Gastrocnemius medialis (tissue), 4 donors: ENCODE data around the gene GOLT1B. TPM values are rescaled to one million over a fixed set of nuclear protein-coding genes. Genes with fewer than 3 reads are reported as not detected.
A peak's percentile ranks its signal among the peaks of the same experiment; 100 is the strongest.

Source experiments
- ATAC-seq, 2 donors: fragments of 150-250 bp; one replicate each; pipeline ENCODE4 v1.9.1; 2016
- DNase-seq, 2 donors: peaks; one replicate each; pipeline ENCODE4 v3.0.0-alpha.2; 2019
- H3K27ac ChIP-seq, 4 donors: fragments of 200-600 bp; sonication (generic); 1 replicate in 1 of 4; 2 replicates in 3 of 4; pipeline ENCODE4 v1.5.1; 2016 to 2018; ENCODE audit warnings: mild to moderate bottlenecking in 2 of 4, moderate library complexity in 1 of 4
- H3K27me3 ChIP-seq, 3 donors: fragments of 200-600 bp; sonication (generic) in 2 of 3; 1 replicate in 1 of 3; 2 replicates in 2 of 3; pipeline versions ENCODE4 v1.5.1 to v1.6.0; 2016 to 2019; ENCODE audit warnings: mild to moderate bottlenecking in 1 of 3, moderate library complexity in 1 of 3
- H3K36me3 ChIP-seq, 2 donors: fragments of 200-600 bp; sonication (generic) in 1 of 2; one replicate each; pipeline ENCODE4 v1.5.1; 2017 to 2018
- H3K4me1 ChIP-seq, 2 donors: fragments of 200-600 bp; sonication (generic) in 1 of 2; one replicate each; pipeline ENCODE4 v1.5.1; 2016 to 2017; ENCODE audit warnings: mild to moderate bottlenecking in 2 of 2
- H3K4me3 ChIP-seq, 4 donors: fragments of 200-600 bp; sonication (generic) in 3 of 4; 1 replicate in 1 of 4; 2 replicates in 3 of 4; pipeline ENCODE4 v1.5.1; 2016 to 2019; ENCODE audit warnings: mild to moderate bottlenecking in 2 of 4
- H3K9me3 ChIP-seq, 3 donors: fragments of 200-600 bp; sonication (generic) in 2 of 3; 1 replicate in 1 of 3; 2 replicates in 2 of 3; pipeline ENCODE4 v1.5.1; 2016 to 2019
- CTCF ChIP-seq, 5 experiments: fragments of 450-650 bp in 3 of 5; fragments of 200-600 bp in 2 of 5; sonication (generic) in 2 of 5; IDR thresholded peaks in 4 of 5; conservative IDR thresholded peaks in 1 of 5; 1 replicate in 4 of 5; 2 replicates in 1 of 5; pipeline ENCODE4 v1.5.1; 2016 to 2019; ENCODE audit warnings: antibody characterized with exemption in 5 of 5, mild to moderate bottlenecking in 3 of 5, moderate library complexity in 3 of 5
- POLR2A ChIP-seq, 2 donors: fragments of 450-650 bp; IDR thresholded peaks; one replicate each; pipeline ENCODE4 v1.6.1; 2017; ENCODE audit warnings: antibody characterized with exemption in 2 of 2, mild to moderate bottlenecking in 2 of 2, moderate library complexity in 2 of 2
- in situ Hi-C, 4 donors: fragments of 200-750 bp; cut with MboI; loops; one replicate each; pipeline versions ENCODE4 v1.15.0 to v1.8.0; 2017; ENCODE audit warnings: low sequenced_read_pairs in 4 of 4
- intact Hi-C: fragments of 100-400 bp; cut with DNase I; formaldehyde crosslinking; loops from one replicate; pipeline ENCODE4 v1.15.1; 2023; ENCODE audit warnings: low total_unique reads
- total RNA-seq, 4 donors: library from RNA; depleted of rRNA; stranded (reverse); fragments of >200 nt; gene quantifications; one replicate each; pipeline versions ENCODE4 v1.1.0 to v1.2.3, GENCODE V29; 2016

The GOLT1B gene
- total RNA-seq, 4 donors from 2014 or later = 14.7 to 34.3 (median 27.0) TPM

DNA sequence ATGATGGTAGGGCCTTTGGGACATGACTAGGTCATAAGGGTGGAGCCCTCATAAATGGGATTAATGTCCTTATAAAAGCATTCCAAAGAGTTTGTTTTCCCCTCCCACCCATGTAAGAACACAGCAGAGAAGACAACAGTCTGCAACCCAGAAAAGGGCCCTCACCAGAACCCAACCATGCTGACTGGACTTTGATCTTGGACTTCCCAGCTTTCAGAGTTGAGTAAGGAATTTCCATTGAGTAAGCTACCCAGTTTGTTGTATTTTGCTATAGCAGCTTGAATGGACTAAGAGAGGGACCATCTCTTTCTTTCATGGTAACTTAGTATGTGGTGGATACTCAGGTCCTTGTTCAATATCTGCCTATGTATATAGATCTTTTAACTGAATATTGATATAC, 21.6 kb downstream of the GOLT1B start:
- TF ChIP-seq CTCF (IDR thresholded peaks at IDR 0.05 in 4 of 5, conservative IDR thresholded peaks at IDR 0.05 in 1 of 5) (no peak), POLR2A (IDR thresholded peaks at IDR 0.05) (no peak)
- H3K9me3 ChIP-seq = no peaks in the 10 kb centered on the region
- H3K27me3 ChIP-seq = no peaks in the 10 kb centered on the region
- peaks cover 0 to 6% of the 10 kb centered on the region in 2 donors for H3K4me1 ChIP-seq
- intact Hi-C loops (loop anchor here (10.0 kb wide), 1 partner anchor 132 kb away; the partner anchor contains the start of gene LDHB), in situ Hi-C loops (no loop called here)
- no peak for ATAC-seq
- H3K4me3 ChIP-seq = no peak overlapping the region
- no peak overlapping the region for H3K27ac ChIP-seq
- no peaks in the 10 kb centered on the region for H3K36me3 ChIP-seq
- DNase-seq = no peak

DNA sequence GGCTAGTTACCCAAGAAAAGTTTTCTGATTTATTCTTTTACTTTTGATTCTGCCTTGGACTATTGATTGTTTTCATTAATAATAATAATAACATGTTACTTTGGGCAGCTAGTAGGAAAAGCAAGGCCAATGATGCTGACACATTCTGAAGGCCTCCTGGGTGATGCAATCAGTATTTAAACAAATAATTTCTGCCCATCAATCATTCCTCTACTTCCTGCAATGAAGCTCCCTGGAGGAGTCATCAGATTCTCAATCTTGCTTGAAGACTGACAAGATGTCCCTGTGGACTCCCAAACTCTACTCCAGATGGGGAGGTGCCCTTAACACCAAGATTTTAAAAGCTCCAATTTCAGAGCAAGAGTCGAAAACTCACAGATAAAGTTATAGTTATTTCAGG, 24.5 kb downstream of the GOLT1B start, which contains the start of gene SPX:
TSS of gene SPX (plus strand) at position 244 of the 400 bp plus-strand sequence. CDS start 177 bp downstream, outside the sequence.
- intact Hi-C loops = loop anchor here (10.0 kb wide), 1 partner anchor 129 kb away; the partner anchor contains the start of gene LDHB
- H3K27ac ChIP-seq = peak within 1 kb of the TSS in 1 of 4 donors; percentile 62

GRCh38 chr12:21526721-21527345, 25.2 kb downstream of the GOLT1B start:
- H3K27me3 ChIP-seq = no peaks in the 10 kb centered on the region
- H3K4me3 ChIP-seq = peak overlapping the region; percentile 65 to 74 (median 68)
- no peaks in the 10 kb centered on the region for H3K9me3 ChIP-seq
- DNase-seq (no peak), ATAC-seq (peak in 1 of 2 donors; percentile 9)
- peaks cover 14 to 21% of the 10 kb centered on the region in 2 donors for H3K4me1 ChIP-seq
- no peaks in the 10 kb centered on the region for H3K36me3 ChIP-seq
- H3K27ac ChIP-seq = peak overlapping the region in 2 of 4 donors; percentile 62 to 70
- in situ Hi-C loops = no loop called here
- intact Hi-C loops = loop anchor here (10.0 kb wide), 1 partner anchor 128 kb away; the partner anchor contains the start of gene LDHB
- no peak for TF ChIP-seq CTCF (IDR thresholded peaks at IDR 0.05 in 4 of 5, conservative IDR thresholded peaks at IDR 0.05 in 1 of 5)
- TF ChIP-seq POLR2A (IDR thresholded peaks at IDR 0.05) = no peak

More for the DNA sequence above, 24.5 kb downstream of the GOLT1B start, which contains the start of gene SPX:
- Histone ChIP-seq H3K9me3 (no peaks in the 10 kb centered on the region), H3K4me3 (peak within 1 kb of the TSS; percentile 65 to 74 (median 68)), H3K36me3 (no peaks in the 10 kb centered on the region), H3K4me1 (peaks cover 14 to 21% of the 10 kb centered on the region in 2 donors), H3K27me3 (no peaks in the 10 kb centered on the region)
- no peak for TF ChIP-seq CTCF (IDR thresholded peaks at IDR 0.05 in 4 of 5, conservative IDR thresholded peaks at IDR 0.05 in 1 of 5)
- TF ChIP-seq POLR2A (IDR thresholded peaks at IDR 0.05) = no peak
- in situ Hi-C loops = no loop called here
- DNase-seq (no peak), ATAC-seq (no peak)

DNA sequence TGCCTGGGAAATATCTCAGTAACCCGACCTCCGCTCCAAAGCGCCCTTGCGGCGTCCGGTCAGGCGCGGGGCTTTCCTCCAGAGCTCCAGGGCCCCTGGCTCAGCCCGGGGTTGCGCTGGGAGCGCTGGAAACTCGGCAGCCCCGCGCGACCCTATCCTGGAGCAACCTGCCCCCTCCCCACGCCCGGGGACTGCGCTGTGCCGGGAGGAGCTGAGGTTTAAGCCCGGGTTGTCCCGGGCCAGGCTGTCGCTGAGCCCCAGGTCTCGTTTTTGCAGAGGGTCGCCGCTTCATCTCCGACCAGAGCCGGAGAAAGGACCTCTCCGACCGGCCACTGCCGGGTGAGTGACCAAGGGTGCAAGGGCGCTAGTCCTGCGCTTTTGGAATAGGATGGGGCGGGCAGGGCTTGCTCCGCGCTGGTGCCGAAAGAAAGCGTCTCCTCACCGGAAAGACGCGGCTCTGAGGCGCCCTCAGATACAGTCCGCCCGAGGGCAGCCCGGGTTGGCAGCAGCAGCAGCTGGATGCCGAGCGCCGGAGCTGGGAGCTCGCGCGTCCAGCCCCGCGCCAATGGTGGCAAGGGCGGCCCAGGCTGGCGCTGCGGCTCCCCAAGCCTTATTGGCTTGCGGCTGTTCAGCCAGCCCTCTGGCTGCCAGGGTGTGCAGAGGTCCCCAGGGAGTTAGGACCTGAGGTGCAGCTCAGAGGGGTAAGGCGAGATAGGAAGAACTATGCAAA, 26.0 kb downstream of the GOLT1B start:
- H3K36me3 ChIP-seq = no peaks in the 10 kb centered on the region
- H3K27ac ChIP-seq = peak overlapping the region; percentile 53 to 70 (median 62)
- TF ChIP-seq CTCF (IDR thresholded peaks at IDR 0.05 in 4 of 5, conservative IDR thresholded peaks at IDR 0.05 in 1 of 5) = peak in 2 of 5 experiments; percentile 14 to 44
- TF ChIP-seq POLR2A (IDR thresholded peaks at IDR 0.05) = no peak
- peaks cover 14 to 21% of the 10 kb centered on the region in 2 donors for H3K4me1 ChIP-seq
- in situ Hi-C loops = no loop called here
- no peaks in the 10 kb centered on the region for H3K9me3 ChIP-seq
- DNase-seq = peak; percentile 25 to 62
- intact Hi-C loops = loop anchor here (10.0 kb wide), 1 partner anchor 127 kb away; the partner anchor contains the start of gene LDHB
- ATAC-seq = peak; percentile 75 to 87
- H3K27me3 ChIP-seq = no peaks in the 10 kb centered on the region
- peak overlapping the region; percentile 65 to 74 (median 68) for H3K4me3 ChIP-seq
